NT2/D1 (cell line): Measurements from ENCODE around the gene PITRM1.
"Not testable (repeated sequence)": the region's sequence is repeated elsewhere in the genome, so short reads cannot be mapped to it uniquely, and the experiment has no call there.

Source experiments
- DNase-seq: peaks from one replicate; pipeline ENCODE4 v3.0.0-alpha.2; 2011; ENCODE audit warnings: low read depth, low spot score
- H3K27me3 ChIP-seq: 2 replicates; pipeline ENCODE4 v1.6.0; 2011; ENCODE audit warnings: mild to moderate bottlenecking; ENCODE audit not compliant: insufficient read length, insufficient read depth
- H3K36me3 ChIP-seq: 2 replicates; pipeline ENCODE4 v1.6.1; 2011; ENCODE audit warnings: mild to moderate bottlenecking, low read length, mixed read lengths; ENCODE audit not compliant: insufficient read depth, insufficient read length
- H3K4me1 ChIP-seq: 2 replicates; pipeline ENCODE4 v1.5.1; 2011; ENCODE audit not compliant: insufficient read depth, insufficient read length
- H3K4me3 ChIP-seq: 2 replicates; pipeline ENCODE4 v1.5.1; 2011; ENCODE audit warnings: low read depth; ENCODE audit not compliant: insufficient read length
- H3K9ac ChIP-seq: 2 replicates; pipeline ENCODE4 v1.6.0; 2011; ENCODE audit warnings: low read depth; ENCODE audit not compliant: insufficient read length
- H3K9me3 ChIP-seq: 2 replicates; pipeline ENCODE4 v1.5.1; 2011; ENCODE audit warnings: mild to moderate bottlenecking, low read length; ENCODE audit not compliant: insufficient read depth
- SUZ12 ChIP-seq: IDR thresholded peaks from 2 replicates; pipeline ENCODE4 v1.6.1; 2011; ENCODE audit not compliant: insufficient read length, insufficient read depth; ENCODE audit errors: extremely low read depth
- YY1 ChIP-seq: IDR thresholded peaks from 2 replicates; pipeline ENCODE4 v1.6.1; 2011; ENCODE audit not compliant: insufficient read length, insufficient read depth
- ZNF274 ChIP-seq: IDR thresholded peaks from 2 replicates; pipeline ENCODE4 v1.6.1; 2011; ENCODE audit warnings: mild to moderate bottlenecking, low read depth, low read length

The PITRM1 gene

DNA sequence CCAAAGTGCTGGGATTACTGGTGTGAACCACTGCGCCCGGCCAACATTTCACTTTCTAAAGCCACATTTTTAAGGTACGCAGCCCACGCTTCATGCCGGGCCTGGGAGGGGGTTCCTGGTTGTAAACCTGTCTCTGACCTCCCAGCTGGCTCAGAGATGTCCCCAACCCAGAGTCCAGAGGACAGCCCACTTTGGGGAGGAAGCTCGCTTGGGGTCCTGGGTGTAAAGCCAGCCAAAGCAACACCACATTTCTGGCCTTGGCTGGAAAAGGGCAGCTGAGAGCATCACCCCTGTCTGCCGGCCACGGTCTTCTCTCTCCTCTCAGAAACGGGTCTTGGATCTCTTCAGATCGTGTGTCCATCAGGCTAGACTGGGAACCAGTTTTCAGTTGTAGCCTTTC lies 23.9 kb upstream of the PITRM1 start:
- Histone ChIP-seq H3K4me3 (no peak overlapping the region), H3K4me1 (peaks cover 2% of the 10 kb centered on the region), H3K9me3 (no peaks in the 10 kb centered on the region), H3K9ac (no peak overlapping the region), H3K27me3 (no peaks in the 10 kb centered on the region), H3K36me3 (no peaks in the 10 kb centered on the region)
- TF ChIP-seq YY1 (no peak), SUZ12 (no peak)
- no peak for DNase-seq

DNA sequence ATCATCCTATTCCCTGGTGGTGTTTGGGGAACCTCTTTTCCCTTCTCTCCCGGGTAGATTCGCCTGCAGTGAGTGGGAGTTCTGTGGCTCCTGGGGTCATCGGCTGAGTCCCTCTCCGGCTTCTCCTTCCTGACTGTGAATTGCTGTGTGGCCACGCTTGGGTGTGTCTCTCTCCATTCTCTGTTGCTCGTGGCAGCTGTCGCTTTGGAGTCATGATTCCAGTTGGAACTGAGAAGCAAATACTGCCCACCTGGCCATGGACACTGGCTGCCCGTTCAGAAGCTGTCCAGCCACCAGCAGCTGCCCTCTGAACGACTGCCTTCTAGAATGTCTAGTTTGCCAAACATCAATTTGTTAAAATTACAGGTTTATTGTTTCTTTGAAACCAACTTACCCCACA lies 23.1 kb upstream of the PITRM1 start:
- Histone ChIP-seq H3K9ac (no peak overlapping the region), H3K4me1 (no peaks in the 10 kb centered on the region), H3K36me3 (no peaks in the 10 kb centered on the region), H3K27me3 (no peaks in the 10 kb centered on the region), H3K9me3 (no peaks in the 10 kb centered on the region), H3K4me3 (no peak overlapping the region)
- no peak for TF ChIP-seq YY1
- no peak for TF ChIP-seq ZNF274
- no peak for TF ChIP-seq SUZ12
- DNase-seq, result no peak

- no peaks in the 10 kb centered on the region for H3K36me3 ChIP-seq
- no peaks in the 10 kb centered on the region for H3K9me3 ChIP-seq
- H3K27me3 ChIP-seq, result no peaks in the 10 kb centered on the region
- H3K9ac ChIP-seq, result no peak overlapping the region
- H3K4me1 ChIP-seq, result no peaks in the 10 kb centered on the region
- no peak overlapping the region for H3K4me3 ChIP-seq
- TF ChIP-seq ZNF274, result no peak
- TF ChIP-seq SUZ12, result no peak
- TF ChIP-seq YY1, result no peak
- DNase-seq, result no peak
Observed at GRCh38 chr10:3195286-3195685, 22.7 kb upstream of the PITRM1 start.

DNA sequence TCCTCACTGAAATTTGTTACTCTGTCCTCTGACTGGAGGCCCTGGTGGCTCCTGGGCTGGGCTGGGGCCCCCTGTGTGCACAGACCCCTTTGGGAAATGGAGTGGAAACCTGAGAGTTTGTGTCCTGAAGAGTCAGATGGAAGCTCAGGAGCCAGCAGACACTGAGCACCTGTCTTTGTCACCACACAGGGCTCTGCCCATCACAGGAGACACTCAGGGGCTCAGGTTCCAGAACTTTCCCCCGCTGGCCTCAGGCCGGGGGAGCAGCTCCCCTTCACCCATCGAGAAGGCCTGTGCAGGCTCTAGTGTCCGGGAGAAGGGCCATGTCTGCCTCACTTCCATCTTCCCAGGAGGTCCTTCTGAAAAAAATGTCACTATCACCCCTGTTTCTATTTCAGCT lies 22.3 kb upstream of the PITRM1 start:
- no peak overlapping the region for H3K9ac ChIP-seq
- H3K4me3 ChIP-seq, result no peak overlapping the region
- no peaks in the 10 kb centered on the region for H3K27me3 ChIP-seq
- H3K9me3 ChIP-seq, result no peaks in the 10 kb centered on the region
- no peaks in the 10 kb centered on the region for H3K36me3 ChIP-seq
- DNase-seq, result no peak
- H3K4me1 ChIP-seq, result no peaks in the 10 kb centered on the region
- TF ChIP-seq SUZ12 (no peak), YY1 (no peak), ZNF274 (no peak)

- TF ChIP-seq SUZ12 (no peak), ZNF274 (no peak), YY1 (no peak)
- no peaks in the 10 kb centered on the region for H3K27me3 ChIP-seq
- no peaks in the 10 kb centered on the region for H3K4me1 ChIP-seq
- H3K4me3 ChIP-seq, result no peak overlapping the region
- no peak for DNase-seq
- H3K9me3 ChIP-seq, result no peaks in the 10 kb centered on the region
- H3K36me3 ChIP-seq, result no peaks in the 10 kb centered on the region
- no peak overlapping the region for H3K9ac ChIP-seq
Observed at GRCh38 chr10:3193751-3194150, 21.2 kb upstream of the PITRM1 start.

- H3K9ac ChIP-seq, result no peak overlapping the region
- DNase-seq, result no peak
- no peaks in the 10 kb centered on the region for H3K4me1 ChIP-seq
- H3K36me3 ChIP-seq, result no peaks in the 10 kb centered on the region
- no peaks in the 10 kb centered on the region for H3K9me3 ChIP-seq
- H3K4me3 ChIP-seq, result no peak overlapping the region
- no peaks in the 10 kb centered on the region for H3K27me3 ChIP-seq
- TF ChIP-seq SUZ12 (no peak), ZNF274 (no peak), YY1 (no peak)
Observed at GRCh38 chr10:3192856-3193635, 20.5 kb upstream of the PITRM1 start.

GRCh38 chr10:3190817-3191216 lies 18.2 kb upstream of the PITRM1 start:
- Histone ChIP-seq H3K4me3 (no peak overlapping the region), H3K9me3 (no peaks in the 10 kb centered on the region), H3K4me1 (no peaks in the 10 kb centered on the region), H3K27me3 (no peaks in the 10 kb centered on the region), H3K36me3 (no peaks in the 10 kb centered on the region), H3K9ac (no peak overlapping the region)
- DNase-seq, result no peak
- TF ChIP-seq ZNF274 (no peak), SUZ12 (no peak), YY1 (no peak)

- not testable (repeated sequence) for H3K36me3 ChIP-seq, DNase-seq, H3K27me3 ChIP-seq, H3K9me3 ChIP-seq, H3K9ac ChIP-seq, H3K4me1 ChIP-seq, H3K4me3 ChIP-seq
Observed at GRCh38 chr10:3187229-3187628, 14.6 kb upstream of the PITRM1 start.
